Measurements from ENCODE around the gene RELA.

RELA gene

DNA sequence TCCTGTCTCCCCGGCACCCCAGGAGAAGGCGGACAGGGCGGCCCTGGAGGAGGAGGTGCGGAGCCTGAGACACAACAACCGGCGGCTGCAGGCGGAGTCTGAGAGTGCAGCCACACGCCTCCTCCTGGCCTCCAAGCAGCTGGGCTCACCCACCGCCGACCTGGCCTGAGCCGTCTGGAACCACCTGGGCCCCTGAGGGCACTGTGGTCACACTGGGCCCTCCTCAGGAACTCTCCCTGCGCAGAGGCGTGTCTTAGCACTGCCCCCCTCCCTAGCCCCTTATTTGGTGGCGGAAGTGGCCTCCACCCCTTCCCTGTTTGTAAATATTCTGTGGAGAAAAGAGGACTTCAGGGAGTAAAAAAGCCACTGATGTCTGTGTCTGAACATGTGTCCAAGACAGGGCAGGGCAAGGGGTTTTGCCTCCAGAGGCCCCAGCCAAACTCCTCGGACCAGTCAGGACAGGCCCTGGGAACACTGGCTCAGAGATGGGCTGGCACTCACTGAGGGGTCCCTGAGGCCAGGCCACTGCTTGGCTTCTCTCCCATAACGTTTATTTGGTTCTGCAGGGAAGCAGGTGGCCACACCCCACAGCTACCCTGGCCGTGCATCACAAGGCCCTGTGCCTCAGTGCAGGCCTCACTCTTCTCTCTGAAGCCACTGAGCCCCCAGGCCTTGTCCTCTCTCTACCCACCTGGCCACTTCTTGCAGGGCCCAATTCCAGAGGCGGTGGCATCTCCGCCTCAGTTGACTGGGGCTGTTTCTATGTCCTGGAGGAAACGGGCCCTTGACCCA lies 12.0 kb downstream of the RELA start:
- Histone ChIP-seq H3K4me3 (ENCODE audit: low read depth, low read length) (no peak overlapping the region), H3K36me3 (peaks cover 41% of the 10 kb centered on the region), H3K9me3 (ENCODE audit: severe bottlenecking) (no peaks in the 10 kb centered on the region), H3K27ac (no peak overlapping the region; the same call in none of the 2 replicates), H3K27me3 (ENCODE audit: insufficient read depth, low read depth, severe bottlenecking) (no peaks in the 10 kb centered on the region)
- DNase-seq: peak; percentile 50
- TF ChIP-seq CTCF (IDR thresholded peaks at IDR 0.05; ENCODE audit: low read depth, low read length): no peak

DNA sequence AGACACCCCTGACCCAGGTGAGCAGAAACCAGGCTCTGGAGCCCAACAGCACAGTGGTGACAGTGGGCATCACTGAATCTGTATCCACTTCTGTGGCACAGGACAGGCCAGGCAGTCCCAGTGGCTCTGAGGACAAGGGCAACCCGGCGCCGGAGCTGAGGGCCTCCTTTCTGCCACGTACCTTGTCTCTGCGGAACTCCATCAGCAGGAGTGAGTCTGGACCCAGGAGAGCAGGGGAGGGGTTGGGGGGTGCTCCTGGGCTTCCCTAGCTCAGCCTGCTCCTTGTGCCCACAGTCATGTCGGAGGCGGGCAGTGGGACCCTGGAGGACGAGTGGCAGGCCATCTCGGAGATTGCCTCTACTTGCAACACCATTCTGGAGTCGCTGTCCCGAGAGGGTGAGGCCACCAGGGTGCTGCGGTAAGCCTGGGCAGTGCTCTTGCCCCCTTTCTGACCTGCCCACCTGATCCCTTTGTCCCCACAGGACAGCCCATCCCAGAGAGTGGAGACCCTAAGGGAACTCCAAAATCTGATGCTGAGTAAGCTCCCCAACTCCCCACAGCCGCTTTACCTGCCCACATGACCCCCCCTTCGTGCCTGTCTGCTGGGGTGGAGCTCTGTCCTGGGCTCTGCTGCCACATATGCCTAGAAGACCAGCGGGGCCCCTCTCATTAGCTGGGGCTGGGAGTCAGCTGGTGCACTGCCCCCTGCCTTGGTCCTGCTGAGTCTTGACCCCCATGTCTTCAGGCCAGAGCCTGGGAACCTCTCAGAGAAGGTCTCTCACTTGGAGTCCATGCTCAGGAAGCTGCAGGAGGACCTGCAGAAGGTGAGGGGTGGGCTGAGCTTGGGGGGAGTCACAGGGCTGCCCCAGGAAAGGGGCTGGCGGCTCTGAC lies 12.8 kb downstream of the RELA start:
- Histone ChIP-seq H3K27ac (no peak overlapping the region; the same call in 1 of the 2 replicates), H3K4me3 (ENCODE audit: low read depth, low read length) (no peak overlapping the region), H3K9me3 (ENCODE audit: severe bottlenecking) (no peaks in the 10 kb centered on the region), H3K36me3 (peaks cover 33% of the 10 kb centered on the region), H3K27me3 (ENCODE audit: insufficient read depth, low read depth, severe bottlenecking) (no peaks in the 10 kb centered on the region)
- DNase-seq: no peak
- TF ChIP-seq CTCF (IDR thresholded peaks at IDR 0.05; ENCODE audit: low read depth, low read length): no peak

DNA sequence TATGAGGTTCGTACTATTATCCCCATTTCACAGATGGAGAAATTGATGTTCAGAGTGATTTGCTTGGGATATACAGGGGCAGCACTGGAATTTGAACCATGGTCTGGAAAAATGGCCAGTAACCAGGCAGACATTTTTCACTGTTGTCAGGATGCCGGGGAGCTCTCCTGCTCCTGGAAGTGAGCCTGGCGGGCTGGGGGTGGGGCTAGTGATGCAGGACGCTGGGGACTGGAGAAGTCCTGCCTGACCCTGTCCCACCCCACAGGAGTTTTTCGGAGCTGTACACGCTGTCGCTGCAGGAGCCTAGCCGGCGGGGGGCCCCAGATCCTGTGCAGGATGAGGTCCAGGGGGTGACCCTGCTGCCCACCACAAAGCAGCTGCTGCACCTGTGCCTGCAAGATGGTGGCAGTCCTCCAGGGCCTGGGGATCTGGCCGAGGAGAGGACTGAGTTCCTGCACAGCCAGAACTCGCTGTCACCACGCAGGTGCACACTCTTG lies 13.7 kb downstream of the RELA start:
- H3K36me3 ChIP-seq: peaks cover 24% of the 10 kb centered on the region

GRCh38 chr11:65646958-65647701 lies 15.6 kb downstream of the RELA start:
- H3K27ac ChIP-seq: no peak overlapping the region
- H3K27me3 ChIP-seq (ENCODE audit: insufficient read depth, low read depth, severe bottlenecking): no peaks in the 10 kb centered on the region
- DNase-seq: no peak
- no peak for TF ChIP-seq CTCF (IDR thresholded peaks at IDR 0.05; ENCODE audit: low read depth, low read length)
- H3K4me3 ChIP-seq (ENCODE audit: low read depth, low read length): no peak overlapping the region
- no peaks in the 10 kb centered on the region for H3K9me3 ChIP-seq (ENCODE audit: severe bottlenecking)
- H3K36me3 ChIP-seq: peaks cover 22% of the 10 kb centered on the region

More for the DNA sequence above, 13.7 kb downstream of the RELA start:
- Histone ChIP-seq H3K9me3 (ENCODE audit: severe bottlenecking) (no peaks in the 10 kb centered on the region), H3K27me3 (ENCODE audit: insufficient read depth, low read depth, severe bottlenecking) (no peaks in the 10 kb centered on the region), H3K4me3 (ENCODE audit: low read depth, low read length) (no peak overlapping the region), H3K27ac (no peak overlapping the region)
- no peak for TF ChIP-seq CTCF (IDR thresholded peaks at IDR 0.05; ENCODE audit: low read depth, low read length)
- DNase-seq: no peak

DNA sequence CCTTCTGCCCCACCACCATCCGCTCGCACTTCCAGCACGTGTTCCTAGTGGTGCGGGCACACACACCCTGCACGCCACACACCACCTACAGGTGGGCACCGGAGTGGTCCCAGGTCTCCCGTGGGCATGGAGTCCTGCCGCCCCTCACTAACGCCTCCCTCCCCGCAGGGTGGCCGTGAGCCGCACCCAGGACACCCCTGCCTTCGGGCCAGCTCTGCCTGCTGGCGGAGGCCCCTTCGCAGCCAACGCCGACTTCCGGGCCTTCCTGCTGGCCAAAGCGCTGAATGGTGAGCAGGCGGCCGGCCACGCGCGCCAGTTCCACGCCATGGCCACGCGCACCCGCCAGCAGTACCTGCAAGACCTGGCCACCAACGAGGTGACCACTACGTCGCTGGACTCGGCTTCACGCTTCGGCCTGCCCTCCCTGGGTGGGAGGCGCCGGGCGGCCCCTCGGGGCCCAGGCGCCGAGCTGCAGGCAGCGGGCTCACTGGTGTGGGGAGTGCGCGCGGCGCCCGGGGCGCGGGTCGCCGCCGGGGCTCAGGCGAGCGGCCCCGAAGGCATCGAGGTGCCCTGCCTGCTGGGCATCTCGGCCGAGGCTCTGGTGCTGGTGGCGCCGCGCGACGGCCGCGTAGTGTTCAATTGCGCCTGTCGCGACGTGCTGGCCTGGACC lies 16.3 kb downstream of the RELA start:
- H3K9me3 ChIP-seq (ENCODE audit: severe bottlenecking): no peaks in the 10 kb centered on the region
- no peaks in the 10 kb centered on the region for H3K27me3 ChIP-seq (ENCODE audit: insufficient read depth, low read depth, severe bottlenecking)
- H3K4me3 ChIP-seq (ENCODE audit: low read depth, low read length): no peak overlapping the region
- no peak for DNase-seq
- no peak overlapping the region for H3K27ac ChIP-seq
- H3K36me3 ChIP-seq: peaks cover 22% of the 10 kb centered on the region
- TF ChIP-seq CTCF (IDR thresholded peaks at IDR 0.05; ENCODE audit: low read depth, low read length): no peak
